GM12878 (cell line): ENCODE data around the gene MMP20. TPM values are rescaled to one million over a fixed set of nuclear protein-coding genes. Genes with fewer than 3 reads are reported as not detected.

Source experiments
- ATAC-seq: fragments of 200-7000 bp; cut with Tn5 transposase; 3 replicates; pipeline ENCODE4 v1.9.1; 2020; ENCODE audit warnings: mild to moderate bottlenecking, moderate library complexity
- BruUV-seq: library from RNA; stranded (reverse); fragments of 400-500 nt; replicated peaks from 2 replicates; lab custom pipeline; 2021; lab: Mats Ljungman, UMichigan
- CTCF ChIA-PET: fragments of 300-600 bp; sonication (Branson Sonifier 250); formaldehyde crosslinking; extraction: SDS; loops from one replicate; lab custom pipeline; 2021; ENCODE audit warnings: inconsistent platforms; lab: Yijun Ruan, JAX
- POLR2A ChIA-PET: fragments of 350-600 bp; formaldehyde crosslinking; extraction: SDS; loops from one replicate; lab custom pipeline; 2021; ENCODE audit warnings: inconsistent platforms; lab: Charles Lee
- RAD21 ChIA-PET: fragments of 300-600 bp; sonication (Branson Sonifier 250); formaldehyde crosslinking; loops from one replicate; lab custom pipeline; 2023; ENCODE audit warnings: antibody characterized with exemption; ENCODE audit not compliant: unreplicated experiment; lab: Charles Lee
- SMC1A ChIA-PET: fragments of 300-600 bp; sonication (Branson Sonifier 250); formaldehyde crosslinking; loops from one replicate; lab custom pipeline; 2023; ENCODE audit not compliant: unreplicated experiment, uncharacterized antibody; lab: Charles Lee
- DNase-seq: peaks from one replicate; pipeline ENCODE4 v3.0.0-alpha.2; 2011; ENCODE audit warnings: low read depth, low spot score
- FAIRE-seq: peaks from 3 replicates; lab custom pipeline; 2011; peaks lifted over from hg19 to GRCh38; lab: Jason Lieb, UNC
- H2AFZ ChIP-seq: 2 replicates; pipeline ENCODE4 v1.6.0; 2011; ENCODE audit warnings: low read depth, low read length, control low read depth; ENCODE audit not compliant: control insufficient read depth
- H3K27ac ChIP-seq: 2 replicates; pipeline ENCODE4 v1.5.1; 2011; ENCODE audit warnings: control low read depth; ENCODE audit not compliant: control insufficient read depth, insufficient read depth
- H3K27me3 ChIP-seq, 2 experiments: replicated peaks in 1 of 2; 2 replicates each; pipeline versions ENCODE4 v1.6.0 to v1.6.1; 2011; ENCODE audit warnings: low read length in 1 of 2; ENCODE audit not compliant: control insufficient read depth in 2 of 2, insufficient read depth in 2 of 2
- H3K36me3 ChIP-seq, 2 experiments: 2 replicates each; pipeline ENCODE4 v1.5.1; 2011; ENCODE audit warnings: low read length in 1 of 2; ENCODE audit not compliant: control insufficient read depth in 2 of 2, insufficient read depth in 2 of 2
- H3K4me1 ChIP-seq: 2 replicates; pipeline ENCODE4 v1.6.1; 2011; ENCODE audit warnings: mild to moderate bottlenecking, low read length, moderate library complexity, mixed read lengths; ENCODE audit not compliant: control insufficient read depth, insufficient read depth
- H3K4me2 ChIP-seq: 2 replicates; pipeline ENCODE4 v1.6.0; 2011; ENCODE audit warnings: control low read depth; ENCODE audit not compliant: control insufficient read depth, insufficient read depth
- H3K4me3 ChIP-seq: fragments of 200-600 bp; sonication (generic); 2 replicates; pipeline ENCODE4 v1.5.1; 2016
- H3K79me2 ChIP-seq: 2 replicates; pipeline ENCODE4 v1.6.0; 2011; ENCODE audit warnings: low read length; ENCODE audit not compliant: control insufficient read depth, insufficient read depth
- H3K9ac ChIP-seq: 2 replicates; pipeline ENCODE4 v1.8.0; 2011; ENCODE audit warnings: low read length, control low read depth, mixed read lengths; ENCODE audit not compliant: control insufficient read depth, insufficient read depth
- H3K9me3 ChIP-seq: replicated peaks from 3 replicates; pipeline ENCODE4 v1.5.1; 2011; ENCODE audit warnings: mild to moderate bottlenecking, low read length; ENCODE audit not compliant: control insufficient read depth, insufficient read depth
- H4K20me1 ChIP-seq: 2 replicates; pipeline ENCODE4 v1.6.0; 2011; ENCODE audit not compliant: control insufficient read depth, insufficient read depth
- BHLHE40 ChIP-seq, 2 experiments: fragments of 450-650 bp in 1 of 2; IDR thresholded peaks; 2 replicates each; pipeline ENCODE4 v1.6.1; 2011 to 2017; ENCODE audit warnings: low read depth in 2 of 2, borderline replicate concordance in 1 of 2, improper control_type of control experiment in 1 of 2, low read length in 1 of 2, mild to moderate bottlenecking in 1 of 2
- JUNB ChIP-seq: IDR thresholded peaks from 2 replicates; pipeline ENCODE4 v1.6.1; 2016; ENCODE audit warnings: antibody characterized with exemption, mild to moderate bottlenecking
- NFYA ChIP-seq: IDR thresholded peaks from 2 replicates; pipeline ENCODE4 v1.6.1; 2011; ENCODE audit warnings: low read depth, mild to moderate bottlenecking, low read length, improper control_type of control experiment, borderline replicate concordance
- RAD51 ChIP-seq: fragments of 450-650 bp; IDR thresholded peaks from 2 replicates; pipeline ENCODE4 v1.6.1; 2016; ENCODE audit warnings: moderate library complexity, mild to moderate bottlenecking, inconsistent platforms
- REST ChIP-seq: IDR thresholded peaks from 2 replicates; pipeline ENCODE4 v1.6.1; 2012; ENCODE audit warnings: mild to moderate bottlenecking, low read depth, low read length
- ZBED1 ChIP-seq: IDR thresholded peaks from 2 replicates; pipeline ENCODE4 v1.6.1; 2016; ENCODE audit warnings: borderline replicate concordance
- ZBTB40 ChIP-seq: fragments of 450-650 bp; IDR thresholded peaks from 2 replicates; pipeline ENCODE4 v1.6.1; 2016; ENCODE audit warnings: mild to moderate bottlenecking, moderate library complexity, borderline replicate concordance
- ZNF687 ChIP-seq: fragments of 450-650 bp; IDR thresholded peaks from 2 replicates; pipeline ENCODE4 v1.6.1; 2017; ENCODE audit warnings: mild to moderate bottlenecking, moderate library complexity
- WGBS: methylation state at CpG from one replicate; pipeline ENCODE4 v1.1.6; 2016; ENCODE audit warnings: low lambda C conversion rate; ENCODE audit not compliant: insufficient replicate concordance, insufficient coverage; ENCODE audit errors: missing lambda C conversion rate; 5-methylcytosine and 5-hydroxymethylcytosine counted together
- in situ Hi-C: fragments of 300-500 bp; cut with MboI; formaldehyde crosslinking; loops from 9 replicates; pipeline ENCODE4 v1.14.3; 2018; ENCODE audit warnings: mixed read lengths
- intact Hi-C: fragments of 100-400 bp; cut with micrococcal nuclease; formaldehyde crosslinking; loops from one replicate; pipeline ENCODE4 v1.14.2; 2022; ENCODE audit not compliant: unreplicated experiment
- polyA plus RNA-seq, 11 experiments: library from polyadenylated mRNA; depleted of rRNA in 4 of 11; unstranded in 6 of 11; stranded (reverse) in 5 of 11; fragments of >200 nt; fragmentation: Nextera tagmentation in 4 of 11; fragmentation: Illumina TruSeq in 1 of 11; extraction: Ambion mirVana in 4 of 11; extraction: Trizol in 1 of 11; gene quantifications; 1 replicate in 1 of 11; 2 replicates in 10 of 11; pipeline versions ENCODE4 v1.2.1 to v1.2.3, GENCODE V29; 2011 to 2016; ENCODE audit warnings: inconsistent platforms in 2 of 11, missing spikeins in 2 of 11, low read depth in 1 of 11
- total RNA-seq, 4 experiments: library from RNA; depleted of rRNA in 3 of 4; stranded (reverse); fragments of >200 nt in 3 of 4; fragmentation: Illumina TruSeq in 1 of 4; extraction: Trizol in 1 of 4; gene quantifications; 2 replicates each; pipeline versions ENCODE4 v1.2.1 to v1.2.3, GENCODE V29; 2013 to 2021

The MMP20 gene
- total and polyA plus RNA-seq, 10 of the 15 experiments (the other 5 are each of a cell fraction or from before 2014, with no cell fraction given), result 0.10 to 0.57 (median 0.19) TPM; not detected in 2

- peak; percentile 76 for TF ChIP-seq ZNF687
Measured at GRCh38 chr11:102546923-102547471, 78.1 kb downstream of the MMP20 start (continued).

- ChIA-PET CTCF (interaction anchor here (0.7 to 5.6 kb wide), 20 partner anchors 9 to 204 kb away, joined by 3 to 65 read pairs (median 4); partner anchors contain the start of gene MMP7), RAD21 (interaction anchor here (0.6 to 5.6 kb wide), 38 partner anchors 9 to 259 kb away, joined by 3 to 90 read pairs (median 5); partner anchors contain the start of gene MMP7), SMC1A (interaction anchor here (0.6 to 5.6 kb wide), 29 partner anchors 9 to 252 kb away, joined by 3 to 99 read pairs (median 7); partner anchors contain the start of gene MMP7), POLR2A (interaction anchor here (0.6 to 1.8 kb wide), 18 partner anchors 8 to 204 kb away, joined by 3 to 19 read pairs (median 4); no protein-coding TSS in a partner anchor)
- WGBS, result 2% methylated on average over 4 of the region's 4 CpGs
- ATAC-seq (peak; percentile 82), DNase-seq (no peak), FAIRE-seq (no peak)
- Histone ChIP-seq H4K20me1 (no peaks in the 10 kb centered on the region), H3K4me2 (peak overlapping the region; percentile 15; the same call in 1 of the 2 replicates), H3K79me2 (no peaks in the 10 kb centered on the region), H3K9ac (no peak overlapping the region), H3K4me3 (no peak overlapping the region), H3K9me3 (no peaks in the 10 kb centered on the region), H2AFZ (no peak overlapping the region; the same call in 1 of the 2 replicates), H3K27ac (peak overlapping the region; percentile 68), H3K4me1 (peaks cover 32% of the 10 kb centered on the region), H3K36me3 (no peaks in the 10 kb centered on the region), H3K27me3 (no peaks in the 10 kb centered on the region)
- intact Hi-C loops (loop anchor here (1.0 to 2.0 kb wide), 2 partner anchors 52 to 200 kb away; no protein-coding TSS in a partner anchor), in situ Hi-C loops (no loop called here)
- no TSS peak for BruUV-seq
- TF ChIP-seq NFYA (no peak), ZBED1 (0 out of 2 replicates have a peak, but pooled peaks have one; percentile 9), JUNB (peak; percentile 40), RAD51 (peak; percentile 82), ZBTB40 (peak; percentile 29; the same call in 1 of the 2 replicates), REST (no peak), BHLHE40 (IDR thresholded peaks at IDR 0.05; ENCODE audit: borderline replicate concordance in 1 of 2, low read depth in 2 of 2, low read length in 1 of 2) (peak in 1 of 2 experiments; percentile 13; a peak in 1 of 4 replicates)
Measured at GRCh38 chr11:102546427-102546826, 78.7 kb downstream of the MMP20 start.
